Kidney (tissue), 14 donors: ENCODE data around the gene IFNGR1. TPM values are rescaled to one million over a fixed set of nuclear protein-coding genes. Genes with fewer than 3 reads are reported as not detected.

Source experiments
- DNase-seq, 5 donors: peaks; one replicate each; pipeline ENCODE4 v3.0.0-alpha.2; 2013 to 2020
- FAIRE-seq: peaks from 2 replicates; lab custom pipeline; 2012; peaks lifted over from hg19 to GRCh38; lab: Jason Lieb, UNC
- H3K27ac ChIP-seq, 2 donors: one replicate each; pipeline ENCODE4 v1.7.0; 2013; ENCODE audit warnings: low read depth in 2 of 2, low read length in 2 of 2, inconsistent platforms in 1 of 2
- H3K27me3 ChIP-seq: one replicate; pipeline ENCODE4 v1.7.1; 2013; ENCODE audit warnings: low read length, inconsistent platforms; ENCODE audit not compliant: control insufficient read depth, insufficient read depth
- H3K36me3 ChIP-seq, 3 donors: one replicate each; pipeline versions ENCODE4 v1.7.0 to v1.7.1; 2013; ENCODE audit warnings: low read length in 3 of 3, control low read depth in 1 of 3, inconsistent platforms in 1 of 3; ENCODE audit not compliant: insufficient read depth in 3 of 3, control insufficient read depth in 2 of 3
- H3K4me1 ChIP-seq, 3 donors: one replicate each; pipeline versions ENCODE4 v1.7.0 to v1.7.1; 2013; ENCODE audit warnings: low read length in 3 of 3, inconsistent platforms in 1 of 3, low read depth in 1 of 3; ENCODE audit not compliant: control insufficient read depth in 2 of 3, insufficient read depth in 2 of 3
- H3K4me3 ChIP-seq, 3 donors: one replicate each; pipeline versions ENCODE4 v1.7.0 to v1.8.1; 2013; ENCODE audit warnings: low read length in 3 of 3, control low read depth in 1 of 3, inconsistent platforms in 1 of 3
- H3K9ac ChIP-seq, 3 donors: one replicate each; pipeline versions ENCODE4 v1.7.0 to v1.7.1; 2013; ENCODE audit warnings: low read length in 3 of 3, control low read depth in 1 of 3, inconsistent platforms in 1 of 3
- H3K9me3 ChIP-seq, 3 donors: one replicate each; pipeline versions ENCODE4 v1.7.0 to v1.7.1; 2013; ENCODE audit warnings: low read length in 3 of 3, control low read depth in 1 of 3, inconsistent platforms in 1 of 3; ENCODE audit not compliant: control insufficient read depth in 2 of 3, insufficient read depth in 1 of 3
- intact Hi-C: fragments of 100-400 bp; cut with DNase I; formaldehyde crosslinking; loops from one replicate; pipeline ENCODE4 v1.11.1; 2022
- polyA plus RNA-seq: library from polyadenylated mRNA; stranded (reverse); fragments of 350-450 nt; fragmentation: Illumina TruSeq; extraction: RNeasy Lipid Tissue Mini Kit (QIAGEN cat#74804); gene quantifications from one replicate; pipeline ENCODE4 v1.2.3, GENCODE V29; 2014; ENCODE audit warnings: low read depth, low replicate concordance; ENCODE audit not compliant: insufficient read depth
- total RNA-seq: library from RNA; stranded (reverse); fragmentation: NEBNext Ultra II Directional; extraction: Animal tissue kit (Norgen Biotek cat#: 25700); gene quantifications from one replicate; pipeline ENCODE4 v1.2.1, GENCODE V29; 2021
- TF ChIP-seq, protein P1 (sequence below): IDR thresholded peaks from 3 replicates; pipeline ENCODE4 v1.5.1; 2012; ENCODE audit warnings: mild to moderate bottlenecking, moderate library complexity, borderline replicate concordance; ENCODE audit not compliant: insufficient read depth; ENCODE audit errors: extremely low read depth
- donor health status: control.
- donor health status: control.
- donor health status: control.
- donor health status: control.
- donor health status: control.
- donor health status: DM: yes; HTN: yes; CAD: no.
- donor health status: Normal renal cell carcinoma (clear cell type).

Gene IFNGR1
- total and polyA plus RNA-seq, 2 donors from 2014 or later = 42.8 to 94.3 TPM

DNA sequence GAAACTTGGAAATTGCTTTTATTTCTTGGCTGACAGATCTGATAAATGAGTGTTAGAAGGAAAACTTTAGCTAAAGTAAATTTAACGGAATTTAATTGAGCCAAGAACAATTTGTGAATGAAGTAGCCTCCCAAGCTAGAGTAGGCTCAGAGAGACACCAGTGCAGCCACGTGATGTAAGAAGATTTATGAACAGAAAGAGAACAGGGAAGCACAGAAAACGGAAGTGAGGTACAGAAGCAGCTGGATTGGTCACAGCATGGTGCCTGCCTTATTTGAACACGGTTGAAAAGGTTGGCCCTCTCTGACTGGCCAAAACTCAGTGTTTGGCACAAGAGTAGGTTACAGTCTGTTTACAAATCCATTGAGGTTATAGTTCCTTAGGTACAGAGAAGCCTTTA, 29.5 kb upstream of the IFNGR1 start:
- no peak overlapping the region for H3K27ac ChIP-seq
- DNase-seq (peak in 1 of 5 donors; percentile 34), FAIRE-seq (no peak)
- H3K9ac ChIP-seq = no peak overlapping the region
- H3K36me3 ChIP-seq = no peaks in the 10 kb centered on the region
- H3K4me3 ChIP-seq = no peak overlapping the region
- H3K4me1 ChIP-seq = no peaks in the 10 kb centered on the region
- no peaks in the 10 kb centered on the region for H3K27me3 ChIP-seq
- intact Hi-C loops = no loop called here
- no peaks in the 10 kb centered on the region for H3K9me3 ChIP-seq
- TF ChIP-seq, protein P1, sequence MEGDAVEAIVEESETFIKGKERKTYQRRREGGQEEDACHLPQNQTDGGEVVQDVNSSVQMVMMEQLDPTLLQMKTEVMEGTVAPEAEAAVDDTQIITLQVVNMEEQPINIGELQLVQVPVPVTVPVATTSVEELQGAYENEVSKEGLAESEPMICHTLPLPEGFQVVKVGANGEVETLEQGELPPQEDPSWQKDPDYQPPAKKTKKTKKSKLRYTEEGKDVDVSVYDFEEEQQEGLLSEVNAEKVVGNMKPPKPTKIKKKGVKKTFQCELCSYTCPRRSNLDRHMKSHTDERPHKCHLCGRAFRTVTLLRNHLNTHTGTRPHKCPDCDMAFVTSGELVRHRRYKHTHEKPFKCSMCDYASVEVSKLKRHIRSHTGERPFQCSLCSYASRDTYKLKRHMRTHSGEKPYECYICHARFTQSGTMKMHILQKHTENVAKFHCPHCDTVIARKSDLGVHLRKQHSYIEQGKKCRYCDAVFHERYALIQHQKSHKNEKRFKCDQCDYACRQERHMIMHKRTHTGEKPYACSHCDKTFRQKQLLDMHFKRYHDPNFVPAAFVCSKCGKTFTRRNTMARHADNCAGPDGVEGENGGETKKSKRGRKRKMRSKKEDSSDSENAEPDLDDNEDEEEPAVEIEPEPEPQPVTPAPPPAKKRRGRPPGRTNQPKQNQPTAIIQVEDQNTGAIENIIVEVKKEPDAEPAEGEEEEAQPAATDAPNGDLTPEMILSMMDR = no peak

DNA sequence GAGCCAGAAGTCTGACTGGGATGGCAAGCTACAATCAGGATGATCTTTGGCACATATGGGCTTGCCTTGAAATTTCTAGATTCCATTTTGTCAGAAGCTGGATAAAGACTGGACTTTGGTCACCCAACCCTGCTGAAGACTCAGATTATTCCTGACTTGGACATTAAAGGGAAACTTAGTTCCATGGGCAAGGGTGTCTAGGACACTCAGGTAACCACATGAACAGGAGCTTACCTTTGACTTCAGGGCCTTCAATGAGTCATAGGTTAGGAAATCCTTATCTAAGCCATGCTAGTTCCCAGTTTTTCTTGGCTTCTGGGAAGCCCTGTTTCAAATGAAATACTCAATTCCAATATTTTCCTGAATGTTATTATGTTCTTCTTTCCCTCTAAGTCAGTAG, 28.5 kb upstream of the IFNGR1 start:
- no peaks in the 10 kb centered on the region for H3K36me3 ChIP-seq
- H3K27ac ChIP-seq = no peak overlapping the region
- H3K27me3 ChIP-seq = no peaks in the 10 kb centered on the region
- H3K4me1 ChIP-seq = no peaks in the 10 kb centered on the region
- intact Hi-C loops = no loop called here
- no peak overlapping the region for H3K4me3 ChIP-seq
- H3K9ac ChIP-seq = no peak overlapping the region
- TF ChIP-seq, protein P1 = no peak
- DNase-seq = no peak
- no peak for FAIRE-seq
- H3K9me3 ChIP-seq = no peaks in the 10 kb centered on the region

DNA sequence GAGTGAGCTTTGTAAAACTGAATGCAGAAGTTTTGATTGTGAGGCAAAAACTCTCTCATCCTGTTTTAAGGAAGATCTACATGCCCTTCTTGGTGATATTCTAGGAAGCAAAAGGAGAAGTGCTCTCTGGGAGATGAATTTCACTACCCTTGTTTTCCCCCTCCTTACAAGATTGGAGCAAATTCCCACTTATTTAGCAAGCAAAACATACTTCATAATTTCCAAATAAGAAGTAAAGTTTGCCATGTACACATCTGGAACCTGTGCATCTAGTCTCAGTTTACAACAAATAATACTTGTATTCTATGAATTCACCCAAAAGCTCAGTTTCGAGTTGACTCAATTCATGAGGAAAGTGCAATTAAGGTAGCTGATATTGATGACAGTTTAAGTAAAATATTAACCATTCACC, 27.6 kb upstream of the IFNGR1 start:
- TF ChIP-seq, protein P1 = no peak
- H3K9me3 ChIP-seq = no peaks in the 10 kb centered on the region
- intact Hi-C loops = no loop called here

DNA sequence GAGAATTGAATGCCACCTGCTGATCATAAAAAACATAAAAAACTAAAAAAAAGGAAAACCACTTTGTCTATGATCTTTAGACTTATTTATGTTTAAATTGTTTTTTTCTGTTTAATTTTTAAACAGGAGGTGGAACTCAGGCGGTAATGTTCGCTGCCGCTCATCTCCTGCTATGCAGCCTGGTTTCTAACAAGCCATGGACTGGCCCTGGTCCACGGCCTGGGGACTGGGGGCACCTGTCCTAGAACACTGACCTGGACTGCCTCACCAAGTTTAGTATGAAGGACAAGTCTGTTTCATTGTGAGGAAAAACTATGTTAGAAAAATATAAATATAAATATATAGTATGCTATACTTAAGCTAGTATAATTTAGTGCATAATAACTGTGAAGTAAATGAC, 27.0 kb upstream of the IFNGR1 start:
- TF ChIP-seq, protein P1 = no peak
- Histone ChIP-seq H3K27ac (no peak overlapping the region), H3K36me3 (no peaks in the 10 kb centered on the region), H3K4me1 (no peaks in the 10 kb centered on the region), H3K27me3 (no peaks in the 10 kb centered on the region), H3K9ac (no peak overlapping the region), H3K4me3 (no peak overlapping the region), H3K9me3 (no peaks in the 10 kb centered on the region)
- no peak for FAIRE-seq
- intact Hi-C loops = no loop called here
- DNase-seq = no peak

More for the DNA sequence above, 27.6 kb upstream of the IFNGR1 start:
- DNase-seq (no peak), FAIRE-seq (no peak)
- no peak overlapping the region for H3K9ac ChIP-seq
- no peak overlapping the region for H3K4me3 ChIP-seq
- no peaks in the 10 kb centered on the region for H3K4me1 ChIP-seq
- no peaks in the 10 kb centered on the region for H3K27me3 ChIP-seq
- H3K27ac ChIP-seq = no peak overlapping the region
- no peaks in the 10 kb centered on the region for H3K36me3 ChIP-seq
